PC-3 (cell line): ENCODE results near the gene TMEM117.

Source experiments
- CTCF ChIP-seq: fragments of 300-600 bp; sonication (generic); conservative IDR thresholded peaks from 2 replicates; pipeline ENCODE4 v1.5.1; 2017; ENCODE audit warnings: antibody characterized with exemption, low read depth, mild to moderate bottlenecking, low read length
- EZH2 ChIP-seq: fragments of 300-600 bp; sonication (generic); IDR thresholded peaks from one replicate; pipeline ENCODE4 v1.6.1; 2017; ENCODE audit warnings: antibody characterized with exemption, mild to moderate bottlenecking, low read length; ENCODE audit not compliant: unreplicated experiment
- EZH2phosphoT487 ChIP-seq: fragments of 300-600 bp; sonication (generic); IDR thresholded peaks from 2 replicates; pipeline ENCODE4 v1.6.1; 2018; ENCODE audit warnings: mild to moderate bottlenecking, antibody characterized with exemption, low read length, borderline replicate concordance

- TF ChIP-seq CTCF (no peak), EZH2 (no peak), EZH2phosphoT487 (no peak)
Measured at GRCh38 chr12:44052554-44052953, 216.7 kb downstream of the TMEM117 start.
